ENCODE results near the gene TPBGL. TPM values are rescaled to one million over a fixed set of nuclear protein-coding genes. Genes with fewer than 3 reads are reported as not detected.

The TPBGL gene
- total RNA-seq, 1 donor from 2014 or later = 2.3 TPM

- Mint-ChIP-seq H3K27ac (ENCODE audit: unreplicated experiment) (no peak overlapping the region), H3K4me3 (ENCODE audit: unreplicated experiment) (no peak overlapping the region), H3K36me3 (ENCODE audit: unreplicated experiment) (no peaks in the 10 kb centered on the region), H3K27me3 (ENCODE audit: unreplicated experiment) (peaks cover 12% of the 10 kb centered on the region), H3K9me3 (ENCODE audit: unreplicated experiment) (peaks cover 6% of the 10 kb centered on the region), H3K4me1 (ENCODE audit: low read depth, unreplicated experiment) (peaks cover 7% of the 10 kb centered on the region)
- no peak for DNase-seq
- TF ChIP-seq CTCF (IDR thresholded peaks at IDR 0.05; ENCODE audit: partially characterized antibody, unreplicated experiment) = no peak
These were observed 41.1 kb upstream of the TPBGL start for GRCh38 chr11:75199412-75199955.

GRCh38 chr11:75200051-75200450 lies 40.5 kb upstream of the TPBGL start:
- Mint-ChIP-seq H3K4me1 (ENCODE audit: low read depth, unreplicated experiment) (peaks cover 7% of the 10 kb centered on the region), H3K27ac (ENCODE audit: unreplicated experiment) (no peak overlapping the region), H3K9me3 (ENCODE audit: unreplicated experiment) (peaks cover 6% of the 10 kb centered on the region), H3K27me3 (ENCODE audit: unreplicated experiment) (peaks cover 10% of the 10 kb centered on the region), H3K4me3 (ENCODE audit: unreplicated experiment) (no peak overlapping the region), H3K36me3 (ENCODE audit: unreplicated experiment) (no peaks in the 10 kb centered on the region)
- TF ChIP-seq CTCF (IDR thresholded peaks at IDR 0.05; ENCODE audit: partially characterized antibody, unreplicated experiment) = no peak
- no peak for DNase-seq

- H3K27ac Mint-ChIP-seq (ENCODE audit: unreplicated experiment) = no peak overlapping the region
- H3K4me3 Mint-ChIP-seq (ENCODE audit: unreplicated experiment) = no peak overlapping the region
- TF ChIP-seq CTCF (IDR thresholded peaks at IDR 0.05; ENCODE audit: partially characterized antibody, unreplicated experiment) = no peak
- no peaks in the 10 kb centered on the region for H3K36me3 Mint-ChIP-seq (ENCODE audit: unreplicated experiment)
- peaks cover 10% of the 10 kb centered on the region for H3K27me3 Mint-ChIP-seq (ENCODE audit: unreplicated experiment)
- peaks cover 6% of the 10 kb centered on the region for H3K9me3 Mint-ChIP-seq (ENCODE audit: unreplicated experiment)
- DNase-seq = no peak
- H3K4me1 Mint-ChIP-seq (ENCODE audit: low read depth, unreplicated experiment) = peaks cover 7% of the 10 kb centered on the region
These were observed 40.0 kb upstream of the TPBGL start for GRCh38 chr11:75200531-75200930.

- Mint-ChIP-seq H3K4me3 (ENCODE audit: unreplicated experiment) (no peak overlapping the region), H3K36me3 (ENCODE audit: unreplicated experiment) (no peaks in the 10 kb centered on the region), H3K27ac (ENCODE audit: unreplicated experiment) (no peak overlapping the region), H3K27me3 (ENCODE audit: unreplicated experiment) (peaks cover 10% of the 10 kb centered on the region), H3K9me3 (ENCODE audit: unreplicated experiment) (peaks cover 6% of the 10 kb centered on the region), H3K4me1 (ENCODE audit: low read depth, unreplicated experiment) (peaks cover 7% of the 10 kb centered on the region)
- no peak for TF ChIP-seq CTCF (IDR thresholded peaks at IDR 0.05; ENCODE audit: partially characterized antibody, unreplicated experiment)
- DNase-seq = no peak
These were observed 38.8 kb upstream of the TPBGL start for GRCh38 chr11:75201771-75202170.

- Mint-ChIP-seq H3K27me3 (ENCODE audit: unreplicated experiment) (peaks cover 8% of the 10 kb centered on the region), H3K27ac (ENCODE audit: unreplicated experiment) (no peak overlapping the region), H3K4me1 (ENCODE audit: low read depth, unreplicated experiment) (peaks cover 7% of the 10 kb centered on the region), H3K36me3 (ENCODE audit: unreplicated experiment) (no peaks in the 10 kb centered on the region), H3K9me3 (ENCODE audit: unreplicated experiment) (peaks cover 6% of the 10 kb centered on the region), H3K4me3 (ENCODE audit: unreplicated experiment) (no peak overlapping the region)
- DNase-seq = no peak
- TF ChIP-seq CTCF (IDR thresholded peaks at IDR 0.05; ENCODE audit: partially characterized antibody, unreplicated experiment) = no peak
These were observed 38.4 kb upstream of the TPBGL start for GRCh38 chr11:75202195-75202594.

Measured in glutamatergic neuron (in vitro differentiated cells).